ENCODE results near the gene ARL15.

ARL15 gene

GRCh38 chr5:53879708-53880323, 430.6 kb downstream of the ARL15 start:
- H3K4me1 ChIP-seq (ENCODE audit: insufficient read depth, low read length): peaks cover 6% of the 10 kb centered on the region
- no peak for ATAC-seq (ENCODE audit: insufficient read depth, low read depth)
- no peaks in the 10 kb centered on the region for H3K9me3 ChIP-seq (ENCODE audit: insufficient read depth, low read length, severe bottlenecking)
- no peak overlapping the region for H3K9ac ChIP-seq (ENCODE audit: low read depth, low read length)
- no peak overlapping the region for H3K27ac ChIP-seq (ENCODE audit: low read length)
- no peaks in the 10 kb centered on the region for H3K27me3 ChIP-seq (ENCODE audit: insufficient read depth, low read length, poor library complexity)
- H3K36me3 ChIP-seq (ENCODE audit: insufficient read depth, low read length): no peaks in the 10 kb centered on the region
- no peaks in the 10 kb centered on the region for H3K79me2 ChIP-seq (ENCODE audit: insufficient read depth, low read length)
- no peak overlapping the region for H3K4me3 ChIP-seq (ENCODE audit: low read depth in 1 of 2, low read length in 2 of 2)
- no peak overlapping the region for H3K4me2 ChIP-seq (ENCODE audit: insufficient read depth, low read length)
- H2AFZ ChIP-seq (ENCODE audit: low read depth, low read length): no peak overlapping the region
- TF ChIP-seq CTCF (IDR thresholded peaks at IDR 0.05; ENCODE audit: borderline replicate concordance, extremely low read depth, low read length, poor library complexity, severe bottlenecking): no peak
- no peak for TF ChIP-seq EZH2 (IDR thresholded peaks at IDR 0.05; ENCODE audit: borderline replicate concordance, low read depth, low read length, severe bottlenecking)
- no peaks in the 10 kb centered on the region for H4K20me1 ChIP-seq (ENCODE audit: insufficient read depth, low read length)
- no peak for DNase-seq

- H3K9ac ChIP-seq (ENCODE audit: low read depth, low read length): no peak overlapping the region
- TF ChIP-seq EZH2 (IDR thresholded peaks at IDR 0.05; ENCODE audit: borderline replicate concordance, low read depth, low read length, severe bottlenecking) (no peak), CTCF (IDR thresholded peaks at IDR 0.05; ENCODE audit: borderline replicate concordance, extremely low read depth, low read length, poor library complexity, severe bottlenecking) (no peak)
- no peak overlapping the region for H3K4me2 ChIP-seq (ENCODE audit: insufficient read depth, low read length)
- no peak overlapping the region for H3K4me3 ChIP-seq (ENCODE audit: low read depth in 1 of 2, low read length in 2 of 2)
- ATAC-seq (ENCODE audit: insufficient read depth, low read depth) (no peak), DNase-seq (no peak)
- H3K27ac ChIP-seq (ENCODE audit: low read length): no peak overlapping the region
- H3K4me1 ChIP-seq (ENCODE audit: insufficient read depth, low read length): no peaks in the 10 kb centered on the region
- no peak overlapping the region for H2AFZ ChIP-seq (ENCODE audit: low read depth, low read length)
- H4K20me1 ChIP-seq (ENCODE audit: insufficient read depth, low read length): no peaks in the 10 kb centered on the region
- no peaks in the 10 kb centered on the region for H3K27me3 ChIP-seq (ENCODE audit: insufficient read depth, low read length, poor library complexity)
- H3K79me2 ChIP-seq (ENCODE audit: insufficient read depth, low read length): no peaks in the 10 kb centered on the region
- no peaks in the 10 kb centered on the region for H3K9me3 ChIP-seq (ENCODE audit: insufficient read depth, low read length, severe bottlenecking)
- no peaks in the 10 kb centered on the region for H3K36me3 ChIP-seq (ENCODE audit: insufficient read depth, low read length)
Measured at GRCh38 chr5:53878015-53878414, 432.4 kb downstream of the ARL15 start.

GRCh38 chr5:53877243-53877642, 433.1 kb downstream of the ARL15 start:
- Histone ChIP-seq H3K27ac (ENCODE audit: low read length) (no peak overlapping the region), H3K36me3 (ENCODE audit: insufficient read depth, low read length) (no peaks in the 10 kb centered on the region), H3K4me2 (ENCODE audit: insufficient read depth, low read length) (no peak overlapping the region), H3K4me1 (ENCODE audit: insufficient read depth, low read length) (no peaks in the 10 kb centered on the region), H3K9ac (ENCODE audit: low read depth, low read length) (no peak overlapping the region), H2AFZ (ENCODE audit: low read depth, low read length) (no peak overlapping the region), H3K79me2 (ENCODE audit: insufficient read depth, low read length) (no peaks in the 10 kb centered on the region), H3K9me3 (ENCODE audit: insufficient read depth, low read length, severe bottlenecking) (no peaks in the 10 kb centered on the region), H4K20me1 (ENCODE audit: insufficient read depth, low read length) (no peaks in the 10 kb centered on the region), H3K27me3 (ENCODE audit: insufficient read depth, low read length, poor library complexity) (no peaks in the 10 kb centered on the region), H3K4me3 (ENCODE audit: low read depth in 1 of 2, low read length in 2 of 2) (no peak overlapping the region)
- ATAC-seq (ENCODE audit: insufficient read depth, low read depth) (no peak), DNase-seq (no peak)
- TF ChIP-seq EZH2 (IDR thresholded peaks at IDR 0.05; ENCODE audit: borderline replicate concordance, low read depth, low read length, severe bottlenecking) (no peak), CTCF (IDR thresholded peaks at IDR 0.05; ENCODE audit: borderline replicate concordance, extremely low read depth, low read length, poor library complexity, severe bottlenecking) (no peak)
